Ammon's horn (tissue), 1 donor: ENCODE data around the gene ARL2.
"Not testable (repeated sequence)": the region's sequence is repeated elsewhere in the genome, so short reads cannot be mapped to it uniquely, and the experiment has no call there.

Experiments used
- DNase-seq: peaks from one replicate; pipeline ENCODE4 v3.0.0-alpha.2; 2016; ENCODE audit warnings: low spot score

ARL2 gene

GRCh38 chr11:65008016-65008415 is 5.9 kb upstream of the ARL2 start:
- DNase-seq = no peak

DNA sequence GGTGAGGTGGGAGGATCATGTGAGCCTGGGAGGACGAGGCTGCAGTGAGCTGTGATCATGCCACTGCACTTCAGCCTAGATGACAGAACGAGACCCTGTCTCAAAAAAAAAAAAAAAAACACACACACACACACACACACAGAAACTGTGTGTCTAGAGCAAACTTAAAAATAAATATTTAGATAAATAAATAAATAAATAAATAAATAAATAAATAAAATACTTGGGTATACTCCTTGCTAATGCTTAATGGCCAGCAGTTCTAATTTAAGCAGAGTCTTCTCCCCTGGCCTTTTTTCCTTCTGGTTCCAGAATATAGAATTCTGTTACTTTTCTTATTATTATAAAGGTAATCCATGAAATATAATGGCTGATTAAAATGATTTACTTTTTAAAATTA is 5.1 kb upstream of the ARL2 start:
- no peak for DNase-seq

DNA sequence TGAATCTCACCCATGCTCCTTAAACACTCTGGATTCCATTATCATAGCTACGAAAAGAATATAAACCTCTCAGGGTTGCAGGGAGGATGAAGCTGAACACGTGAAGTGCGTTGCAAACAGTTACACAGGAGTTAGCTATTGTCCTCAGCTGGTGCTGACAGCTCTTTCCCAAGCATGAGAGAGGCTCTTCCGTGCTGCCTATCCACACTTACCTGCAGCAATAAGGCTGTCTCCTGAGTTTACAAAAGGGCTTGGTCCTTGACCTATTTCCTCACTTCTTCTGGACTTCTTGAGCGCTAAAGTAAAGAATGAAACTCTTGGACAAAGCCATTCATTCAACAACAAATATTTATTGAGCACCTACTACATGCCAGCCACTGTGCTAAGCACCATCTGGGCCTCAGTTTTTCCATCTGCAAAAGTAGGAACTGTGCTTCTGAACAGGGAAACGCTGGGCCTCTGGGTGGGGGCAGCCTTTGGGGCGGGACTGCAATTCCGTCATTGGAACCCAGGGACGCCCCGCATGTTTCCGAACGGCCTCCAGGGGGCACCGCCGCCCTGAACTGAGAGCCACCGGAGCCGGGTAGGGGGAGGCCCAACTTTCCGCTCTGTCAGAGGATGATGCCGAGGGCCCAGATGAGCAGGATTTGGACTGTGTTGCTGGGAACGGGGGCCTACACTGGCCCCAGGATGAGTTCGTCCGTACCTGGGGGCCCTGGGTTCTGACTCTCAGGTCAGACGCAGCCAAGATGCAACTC is 651 bp upstream of the ARL2 start:
- peak; percentile 91 for DNase-seq

GRCh38 chr11:65014726-65015227 is 817 bp downstream of the ARL2 start:
- no peak for DNase-seq

GRCh38 chr11:65016705-65017104 is 2.7 kb downstream of the ARL2 start:
- no peak for DNase-seq

DNA sequence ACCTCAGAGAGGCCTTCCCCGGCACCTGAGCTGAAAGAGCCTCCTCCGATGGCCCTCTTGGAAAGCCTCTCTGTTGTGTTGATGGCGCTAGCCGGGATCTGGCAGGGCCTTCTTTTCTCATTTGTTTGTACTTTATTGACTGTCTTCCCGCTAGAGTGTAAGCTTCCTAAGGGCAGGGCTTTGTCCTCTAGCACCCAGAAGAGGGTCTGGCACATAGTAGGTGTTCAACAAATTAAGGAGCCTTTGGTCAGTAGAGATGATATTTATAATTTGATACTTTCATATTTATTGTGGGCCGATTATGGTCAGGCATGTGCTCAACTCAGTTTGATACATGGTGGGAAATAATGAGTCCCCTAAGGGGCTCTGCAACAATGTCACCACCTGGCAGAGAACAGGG is 4.0 kb downstream of the ARL2 start:
- DNase-seq = no peak

GRCh38 chr11:65019824-65020223 is 5.9 kb downstream of the ARL2 start:
- no peak for DNase-seq

GRCh38 chr11:65021003-65021402 is 7.0 kb downstream of the ARL2 start:
- DNase-seq = no peak

GRCh38 chr11:65021509-65021908 is 7.5 kb downstream of the ARL2 start:
- DNase-seq = no peak

- not testable (repeated sequence) for DNase-seq
Observed at GRCh38 chr11:65023502-65023901, 9.5 kb downstream of the ARL2 start.

DNA sequence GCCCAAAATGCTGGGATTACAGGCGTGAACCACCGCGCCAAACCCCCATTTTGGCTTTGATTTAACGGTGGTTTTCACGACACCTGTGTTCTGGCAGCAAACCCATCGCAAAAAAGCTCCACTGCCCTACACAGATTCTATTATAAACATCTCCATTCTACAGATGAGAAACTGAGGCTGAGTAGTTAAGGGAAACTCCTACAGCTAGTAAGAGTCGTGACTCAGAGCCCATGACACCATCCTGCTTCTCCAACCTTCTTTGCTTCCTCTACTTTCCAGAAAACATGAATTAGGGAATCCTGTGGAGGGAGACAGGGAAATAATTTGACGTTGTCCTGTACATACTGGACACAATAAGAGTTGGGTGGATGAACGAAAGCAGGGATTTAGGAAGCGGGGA is 12.8 kb downstream of the ARL2 start:
- DNase-seq = no peak

GRCh38 chr11:65027213-65028067 is 13.5 kb downstream of the ARL2 start, which contains the start of gene SNX15:
SNX15 (plus strand) TSS chr11:65027439; CDS start chr11:65027538, 99 bp downstream.
- peak; percentile 96 for DNase-seq

- DNase-seq = no peak
Observed at GRCh38 chr11:65032216-65032615, 18.3 kb downstream of the ARL2 start.

DNA sequence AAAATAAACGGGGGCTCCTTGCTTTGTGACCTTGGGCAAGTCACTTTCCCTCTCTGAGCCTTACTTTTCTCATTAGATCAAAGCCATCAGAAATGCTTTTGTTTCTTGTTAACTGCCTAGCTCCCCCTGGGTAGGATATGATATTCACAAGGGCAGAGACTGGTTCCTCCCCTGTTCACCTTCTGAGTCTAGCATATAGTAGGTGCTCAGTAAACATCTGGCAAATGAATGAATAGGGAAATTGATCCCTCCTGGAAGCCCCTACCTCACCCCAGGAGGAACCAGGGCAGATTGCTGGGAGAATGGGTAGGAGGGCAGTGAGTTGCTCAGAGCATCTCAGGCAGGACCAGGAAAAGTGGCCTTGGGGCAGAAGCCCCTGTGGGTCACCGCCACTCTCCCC is 20.5 kb downstream of the ARL2 start:
- DNase-seq = no peak

GRCh38 chr11:65035579-65035978 is 21.6 kb downstream of the ARL2 start:
- DNase-seq = no peak

- peak; percentile 81 for DNase-seq
Observed at GRCh38 chr11:65036931-65037330, 23.0 kb downstream of the ARL2 start.

GRCh38 chr11:65040520-65040846 is 26.5 kb downstream of the ARL2 start:
- DNase-seq = no peak

GRCh38 chr11:65040847-65041622 is 27.1 kb downstream of the ARL2 start, which contains the start of gene SAC3D1:
SAC3D1 (plus strand) TSS chr11:65041210; CDS start chr11:65041293, 83 bp downstream.
- peak; percentile 94 for DNase-seq

DNA sequence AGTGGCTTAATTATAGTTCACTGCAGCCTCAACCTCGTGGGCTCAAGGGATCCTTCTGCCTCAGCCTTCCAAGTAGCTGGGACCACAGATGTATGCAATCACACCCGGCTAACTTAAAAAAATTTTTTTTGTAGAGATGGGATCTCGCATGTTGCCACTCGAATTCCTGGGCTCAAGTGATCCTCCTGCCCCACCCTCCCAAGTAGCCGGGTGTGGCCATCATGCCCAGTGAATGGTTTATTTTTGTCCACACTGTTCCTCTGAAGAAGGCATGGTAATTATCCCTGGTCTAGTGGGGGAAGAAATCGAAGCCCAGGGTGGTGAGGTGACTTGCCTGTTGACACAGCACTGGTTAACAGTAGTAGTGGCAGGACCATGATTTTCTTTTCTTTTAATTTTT is 28.9 kb downstream of the ARL2 start:
- no peak for DNase-seq

DNA sequence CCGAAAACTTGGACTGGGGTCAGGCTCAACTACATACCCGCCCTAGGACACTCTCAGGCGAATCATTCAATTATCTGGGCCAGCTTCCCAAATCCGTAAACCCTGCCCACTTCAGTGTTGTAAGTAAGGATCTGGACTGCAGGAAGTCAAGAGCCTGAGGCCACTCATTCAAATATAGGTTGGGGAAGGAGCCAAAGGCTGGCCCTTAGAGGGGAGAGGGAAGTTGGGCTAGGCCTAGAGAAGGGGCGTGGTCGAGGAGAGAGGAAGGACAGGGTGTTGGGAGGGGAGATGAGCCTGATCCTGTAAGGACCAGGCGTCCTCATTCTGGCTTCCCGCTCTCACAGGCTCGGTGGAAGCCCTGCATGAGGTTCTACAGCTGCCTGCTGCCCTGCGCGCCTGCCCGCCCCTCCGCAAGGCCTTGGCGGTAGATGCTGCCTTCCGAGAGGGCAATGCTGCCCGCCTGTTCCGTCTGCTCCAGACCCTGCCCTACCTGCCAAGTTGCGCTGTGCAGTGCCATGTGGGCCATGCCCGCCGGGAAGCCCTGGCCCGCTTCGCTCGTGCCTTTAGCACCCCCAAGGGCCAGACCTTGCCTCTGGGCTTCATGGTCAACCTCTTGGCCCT is 30.0 kb downstream of the ARL2 start:
- peak; percentile 74 for DNase-seq

DNA sequence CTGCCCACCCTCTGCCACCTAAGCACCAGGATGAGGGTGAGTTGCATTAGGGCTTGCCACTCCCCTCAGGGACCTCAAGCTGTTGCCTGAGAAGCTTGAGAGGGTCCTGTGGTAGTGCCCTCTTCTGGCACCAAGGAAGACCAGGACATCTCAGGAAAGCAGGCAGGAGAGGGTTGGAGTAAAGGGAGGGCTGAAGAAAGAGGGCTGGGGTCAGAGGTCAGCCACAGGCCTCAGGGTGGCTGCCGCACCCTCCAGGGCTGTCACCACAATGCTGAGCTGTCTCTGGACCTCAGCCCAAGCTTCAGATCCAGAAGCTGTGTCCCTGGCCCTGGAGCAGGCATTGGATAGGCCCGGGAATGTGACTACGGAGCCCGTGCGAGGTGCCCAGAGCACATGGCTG is 31.1 kb downstream of the ARL2 start:
- no peak for DNase-seq

DNA sequence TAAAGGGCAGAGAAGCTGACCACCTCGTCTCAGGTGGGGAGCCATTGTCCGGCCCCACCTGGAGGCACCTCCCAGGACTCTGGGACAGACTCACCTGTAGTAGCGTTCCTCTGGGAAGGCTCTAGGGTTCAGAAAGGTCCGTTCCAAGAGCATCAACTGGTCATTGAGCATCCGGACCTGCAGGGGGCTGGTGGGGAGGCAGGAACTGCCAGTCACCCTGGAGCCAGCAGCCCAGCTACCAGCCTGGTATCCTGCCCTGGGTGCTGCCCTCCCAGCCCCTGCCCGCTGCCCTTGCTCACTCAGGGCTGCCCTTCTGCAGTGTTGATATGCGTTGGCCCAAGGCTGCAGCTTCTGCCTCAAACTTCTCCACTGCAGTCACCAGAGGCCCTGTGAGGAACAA is 31.8 kb downstream of the ARL2 start:
- DNase-seq = no peak
